ENCODE data around the gene METTL22. TPM values are rescaled to one million over a fixed set of nuclear protein-coding genes. Genes with fewer than 3 reads are reported as not detected.

Gene METTL22
- total RNA-seq (2022; extraction: Qiagen RNA extraction; ENCODE audit: low read depth) = 22.4 to 26.6 TPM (median 25.5 TPM) in 5 replicates

GRCh38 chr16:8621572-8622314 lies at the start of gene METTL22:
TSS of gene METTL22 (plus strand) at chr16:8621698. CDS start at chr16:8625666, 3,968 bp downstream.

GRCh38 chr16:8589900-8590688 lies 31.4 kb upstream of the METTL22 start, which contains the start of gene TMEM114:
TSS of gene TMEM114 (minus strand) at chr16:8590511. CDS start at chr16:8589838, 673 bp downstream.

GRCh38 chr16:8674413-8675022 lies 53.0 kb downstream of the METTL22 start, which contains the start of gene ABAT:
TSS of gene ABAT (plus strand) at chr16:8674617. CDS start at chr16:8735740, 61,123 bp downstream.

Other genes starting within 250 kb of the METTL22 start
- not detected in 5 replicates for gene TMEM114, start 31.2 kb upstream of the METTL22 start, total RNA-seq (2022; extraction: Qiagen RNA extraction; ENCODE audit: low read depth)
- 0.18 to 0.52 TPM (median 0.39 TPM) in 5 replicates for gene ABAT, start 52.9 kb downstream of the METTL22 start, total RNA-seq (2022; extraction: Qiagen RNA extraction; ENCODE audit: low read depth)
- gene TMEM186, start 175.9 kb downstream of the METTL22 start, total RNA-seq (2022; extraction: Qiagen RNA extraction; ENCODE audit: low read depth) = 11.9 to 14.9 TPM (median 14.0 TPM) in 5 replicates
- 88.0 to 104 TPM (median 94.4 TPM) in 5 replicates for gene PMM2, start 176.1 kb downstream of the METTL22 start, total RNA-seq (2022; extraction: Qiagen RNA extraction; ENCODE audit: low read depth)
- gene CARHSP1, start 247.3 kb downstream of the METTL22 start, total RNA-seq (2022; extraction: Qiagen RNA extraction; ENCODE audit: low read depth) = 125 to 146 TPM (median 135 TPM) in 5 replicates